ENCODE data around the gene ZFP36L1. TPM values are rescaled to one million over a fixed set of nuclear protein-coding genes. Genes with fewer than 3 reads are reported as not detected.
A peak's percentile ranks its signal among the peaks of the same experiment; 100 is the strongest.

The ZFP36L1 gene
- total and polyA plus RNA-seq, 2 donors (not counting 3 experiments of a cell fraction or from before 2014, with no cell fraction given): 46.0 to 89.6 TPM

DNA sequence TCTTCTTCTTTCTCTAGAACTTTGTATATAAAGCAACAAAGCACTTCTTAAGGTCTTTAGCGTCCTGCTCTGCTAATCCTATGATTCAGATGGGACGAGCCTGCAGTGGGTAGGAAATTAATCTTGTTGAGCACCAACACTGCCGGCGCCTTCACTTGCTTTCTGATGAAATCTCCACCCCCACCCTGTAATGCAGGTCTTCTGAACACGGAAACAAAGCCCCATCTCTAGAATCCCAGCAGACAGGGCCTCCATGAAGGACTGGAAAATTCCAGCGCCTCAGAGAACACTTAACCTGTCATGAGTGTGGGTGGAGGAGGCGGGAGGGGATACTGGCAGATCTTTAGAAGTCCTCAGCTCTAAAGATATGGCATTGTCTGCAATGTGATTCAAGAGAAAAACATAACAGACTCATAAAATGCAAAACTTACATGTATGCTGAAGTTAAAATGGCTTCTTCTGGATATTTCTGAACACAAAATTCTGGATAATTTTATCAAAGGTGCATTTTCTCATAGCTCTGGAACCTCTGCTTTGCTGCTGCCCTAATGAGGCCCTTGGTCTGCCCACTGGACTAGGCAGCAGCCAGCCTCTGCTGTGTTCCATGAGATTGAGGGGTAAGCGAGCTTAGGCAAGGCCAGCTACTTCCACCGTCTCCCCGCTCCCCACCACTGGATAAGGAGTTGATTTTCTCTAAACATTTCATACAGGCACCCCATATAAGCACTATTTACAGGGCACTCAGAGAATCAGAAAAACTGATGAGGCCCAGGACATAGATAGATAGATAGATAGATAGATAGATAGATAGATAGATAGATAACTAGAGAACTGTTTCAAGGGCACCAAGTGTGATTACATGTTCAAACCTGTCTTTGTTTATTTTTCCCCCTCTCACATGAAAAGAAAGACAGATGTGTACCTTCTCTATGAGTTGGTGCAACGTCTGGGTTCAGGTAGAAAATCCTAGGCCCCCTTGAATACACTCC lies 43.1 kb downstream of the ZFP36L1 start:
- H3K9me1 ChIP-seq (replicated peaks; ENCODE audit: control insufficient read depth, extremely low read depth, insufficient read depth, low read length): no peaks in the 10 kb centered on the region
- DNase-seq (ENCODE audit: low read depth, low spot score): no peak
- H3K27me3 ChIP-seq (ENCODE audit: control insufficient read depth in 2 of 2, insufficient read depth in 2 of 2, low read length in 2 of 2): no peaks in the 10 kb centered on the region
- no peaks in the 10 kb centered on the region for H3K9me3 ChIP-seq (replicated peaks; ENCODE audit: control insufficient read depth, insufficient read depth, low read length)
- intact Hi-C loops (cut with micrococcal nuclease) (no loop called here), dilution Hi-C loops (cut with MboI; ENCODE audit: extremely low pct_ligation_motif_present, low sequenced_read_pairs) (no loop called here)
- TF ChIP-seq FOS (IDR thresholded peaks at IDR 0.05; ENCODE audit: borderline replicate concordance, insufficient read depth, low read length): no peak
- no peak for TF ChIP-seq EZH2 (IDR thresholded peaks at IDR 0.05; ENCODE audit: borderline replicate concordance, low read depth, low read length, severe bottlenecking)
- TF ChIP-seq, protein P1, sequence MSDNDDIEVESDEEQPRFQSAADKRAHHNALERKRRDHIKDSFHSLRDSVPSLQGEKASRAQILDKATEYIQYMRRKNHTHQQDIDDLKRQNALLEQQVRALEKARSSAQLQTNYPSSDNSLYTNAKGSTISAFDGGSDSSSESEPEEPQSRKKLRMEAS (IDR thresholded peaks at IDR 0.05; ENCODE audit: insufficient read depth, insufficient read length): no peak
- TF ChIP-seq, protein P2, sequence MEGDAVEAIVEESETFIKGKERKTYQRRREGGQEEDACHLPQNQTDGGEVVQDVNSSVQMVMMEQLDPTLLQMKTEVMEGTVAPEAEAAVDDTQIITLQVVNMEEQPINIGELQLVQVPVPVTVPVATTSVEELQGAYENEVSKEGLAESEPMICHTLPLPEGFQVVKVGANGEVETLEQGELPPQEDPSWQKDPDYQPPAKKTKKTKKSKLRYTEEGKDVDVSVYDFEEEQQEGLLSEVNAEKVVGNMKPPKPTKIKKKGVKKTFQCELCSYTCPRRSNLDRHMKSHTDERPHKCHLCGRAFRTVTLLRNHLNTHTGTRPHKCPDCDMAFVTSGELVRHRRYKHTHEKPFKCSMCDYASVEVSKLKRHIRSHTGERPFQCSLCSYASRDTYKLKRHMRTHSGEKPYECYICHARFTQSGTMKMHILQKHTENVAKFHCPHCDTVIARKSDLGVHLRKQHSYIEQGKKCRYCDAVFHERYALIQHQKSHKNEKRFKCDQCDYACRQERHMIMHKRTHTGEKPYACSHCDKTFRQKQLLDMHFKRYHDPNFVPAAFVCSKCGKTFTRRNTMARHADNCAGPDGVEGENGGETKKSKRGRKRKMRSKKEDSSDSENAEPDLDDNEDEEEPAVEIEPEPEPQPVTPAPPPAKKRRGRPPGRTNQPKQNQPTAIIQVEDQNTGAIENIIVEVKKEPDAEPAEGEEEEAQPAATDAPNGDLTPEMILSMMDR (IDR thresholded peaks at IDR 0.05; ENCODE audit: extremely low read depth in 1 of 2, insufficient read depth in 1 of 2, low read depth in 1 of 2, low read length in 2 of 2): no peak
- TF ChIP-seq POLR2AphosphoS5 (IDR thresholded peaks at IDR 0.05; ENCODE audit: insufficient read depth, low read depth, low read length): no peak
- TF ChIP-seq MYC (IDR thresholded peaks at IDR 0.05; ENCODE audit: low read depth, low read length): no peak
- TF ChIP-seq JUN (IDR thresholded peaks at IDR 0.05; ENCODE audit: borderline replicate concordance, insufficient read depth, insufficient read length, low read depth): no peak
- TF ChIP-seq GATA2 (IDR thresholded peaks at IDR 0.05; ENCODE audit: insufficient read depth, insufficient read length, low read depth, low read length): no peak
- no peak for TF ChIP-seq POLR2A (IDR thresholded peaks at IDR 0.05; ENCODE audit: low read depth, low read length)
- H3K79me2 ChIP-seq (ENCODE audit: control insufficient read depth, insufficient read depth, low read length): no peaks in the 10 kb centered on the region
- H2AFZ ChIP-seq (ENCODE audit: low read depth, low read length): no peak overlapping the region
- H3K4me2 ChIP-seq (ENCODE audit: insufficient read depth, low read length): no peak overlapping the region
- POLR2A ChIA-PET: no interaction called here
- FAIRE-seq: peak; percentile 21
- CTCF ChIA-PET: interaction anchor here (0.7 to 0.9 kb wide), 2 partner anchors 26 to 33 kb away, joined by 3 read pairs; no protein-coding TSS in a partner anchor
- no peaks in the 10 kb centered on the region for H3K36me3 ChIP-seq (ENCODE audit: control insufficient read depth in 2 of 2, extremely low read depth in 1 of 2, insufficient read depth in 2 of 2, low read length in 2 of 2)
- H3K4me1 ChIP-seq (ENCODE audit: control insufficient read depth, extremely low read depth, insufficient read depth, low read length): no peaks in the 10 kb centered on the region
- H3K9ac ChIP-seq (replicated peaks; ENCODE audit: extremely low read depth, insufficient read depth, low read length): no peak overlapping the region
- no peak overlapping the region for H3K4me3 ChIP-seq (replicated peaks in 1 of 3; ENCODE audit: insufficient read depth in 1 of 3, low read depth in 1 of 3, low read length in 3 of 3)
- BruUV-seq (replicated peaks): no TSS peak
- H4K20me1 ChIP-seq (replicated peaks; ENCODE audit: control insufficient read depth, extremely low read depth, insufficient read depth, low read length): no peaks in the 10 kb centered on the region
- H3K27ac ChIP-seq (ENCODE audit: insufficient read depth, low read depth, low read length): no peak overlapping the region

Measured in endothelial cell of umbilical vein (primary cell).